Measurements from ENCODE around the gene ATXN7.

Gene ATXN7

GRCh38 chr3:63995086-63995485 lies 131.4 kb downstream of the ATXN7 start:
- H3K4me3 ChIP-seq (ENCODE audit: low read length), result no peak overlapping the region
- no peaks in the 10 kb centered on the region for H3K9me3 ChIP-seq (ENCODE audit: insufficient read depth, low read depth, low read length)
- no peak overlapping the region for H3K9ac ChIP-seq (ENCODE audit: low read depth, low read length)
- H3K27ac ChIP-seq (ENCODE audit: low read length), result no peak overlapping the region
- H3K27me3 ChIP-seq (ENCODE audit: insufficient read depth, low read length), result no peaks in the 10 kb centered on the region
- peaks cover 70% of the 10 kb centered on the region for H3K36me3 ChIP-seq (ENCODE audit: insufficient read depth, low read depth, low read length)
- H3K4me1 ChIP-seq (ENCODE audit: insufficient read depth, low read length), result peaks cover 7% of the 10 kb centered on the region; the same call in 1 of the 2 replicates

- H3K27me3 ChIP-seq (ENCODE audit: insufficient read depth, low read length), result no peaks in the 10 kb centered on the region
- peaks cover 46% of the 10 kb centered on the region for H3K36me3 ChIP-seq (ENCODE audit: insufficient read depth, low read depth, low read length)
- H3K9ac ChIP-seq (ENCODE audit: low read depth, low read length), result no peak overlapping the region
- no peaks in the 10 kb centered on the region for H3K9me3 ChIP-seq (ENCODE audit: insufficient read depth, low read depth, low read length)
- H3K4me1 ChIP-seq (ENCODE audit: insufficient read depth, low read length), result peaks cover 20% of the 10 kb centered on the region
- no peak overlapping the region for H3K27ac ChIP-seq (ENCODE audit: low read length)
- no peak overlapping the region for H3K4me3 ChIP-seq (ENCODE audit: low read length)
Observed at GRCh38 chr3:63998852-63999754, 135.4 kb downstream of the ATXN7 start.

GRCh38 chr3:64000453-64001055 lies 136.9 kb downstream of the ATXN7 start:
- Histone ChIP-seq H3K36me3 (ENCODE audit: insufficient read depth, low read depth, low read length) (peaks cover 41% of the 10 kb centered on the region), H3K9ac (ENCODE audit: low read depth, low read length) (no peak overlapping the region; the same call in 1 of the 2 replicates), H3K4me1 (ENCODE audit: insufficient read depth, low read length) (peaks cover 20% of the 10 kb centered on the region), H3K27me3 (ENCODE audit: insufficient read depth, low read length) (no peaks in the 10 kb centered on the region), H3K27ac (ENCODE audit: low read length) (no peak overlapping the region), H3K4me3 (ENCODE audit: low read length) (peak overlapping the region; percentile 4; the same call in 1 of the 2 replicates), H3K9me3 (ENCODE audit: insufficient read depth, low read depth, low read length) (no peaks in the 10 kb centered on the region)

- H3K9me3 ChIP-seq (ENCODE audit: insufficient read depth, low read depth, low read length), result no peaks in the 10 kb centered on the region
- no peak overlapping the region for H3K27ac ChIP-seq (ENCODE audit: low read length)
- no peaks in the 10 kb centered on the region for H3K27me3 ChIP-seq (ENCODE audit: insufficient read depth, low read length)
- H3K4me3 ChIP-seq (ENCODE audit: low read length), result no peak overlapping the region
- peaks cover 20% of the 10 kb centered on the region for H3K4me1 ChIP-seq (ENCODE audit: insufficient read depth, low read length)
- H3K9ac ChIP-seq (ENCODE audit: low read depth, low read length), result no peak overlapping the region
- peaks cover 38% of the 10 kb centered on the region for H3K36me3 ChIP-seq (ENCODE audit: insufficient read depth, low read depth, low read length)
Observed at GRCh38 chr3:64002233-64002632, 138.6 kb downstream of the ATXN7 start.

GRCh38 chr3:64003589-64003988 lies 139.9 kb downstream of the ATXN7 start:
- Histone ChIP-seq H3K4me1 (ENCODE audit: insufficient read depth, low read length) (peaks cover 20% of the 10 kb centered on the region), H3K27ac (ENCODE audit: low read length) (no peak overlapping the region), H3K36me3 (ENCODE audit: insufficient read depth, low read depth, low read length) (peaks cover 45% of the 10 kb centered on the region), H3K27me3 (ENCODE audit: insufficient read depth, low read length) (no peaks in the 10 kb centered on the region), H3K4me3 (ENCODE audit: low read length) (no peak overlapping the region), H3K9ac (ENCODE audit: low read depth, low read length) (no peak overlapping the region), H3K9me3 (ENCODE audit: insufficient read depth, low read depth, low read length) (no peaks in the 10 kb centered on the region)

GRCh38 chr3:64008017-64008416 lies 144.3 kb downstream of the ATXN7 start:
- no peak overlapping the region for H3K4me3 ChIP-seq (ENCODE audit: low read length)
- no peaks in the 10 kb centered on the region for H3K4me1 ChIP-seq (ENCODE audit: insufficient read depth, low read length)
- H3K36me3 ChIP-seq (ENCODE audit: insufficient read depth, low read depth, low read length), result peaks cover 83% of the 10 kb centered on the region
- no peak overlapping the region for H3K9ac ChIP-seq (ENCODE audit: low read depth, low read length)
- H3K9me3 ChIP-seq (ENCODE audit: insufficient read depth, low read depth, low read length), result no peaks in the 10 kb centered on the region
- H3K27ac ChIP-seq (ENCODE audit: low read length), result no peak overlapping the region
- no peaks in the 10 kb centered on the region for H3K27me3 ChIP-seq (ENCODE audit: insufficient read depth, low read length)

- Histone ChIP-seq H3K9ac (ENCODE audit: low read depth, low read length) (no peak overlapping the region), H3K27ac (ENCODE audit: low read length) (no peak overlapping the region), H3K9me3 (ENCODE audit: insufficient read depth, low read depth, low read length) (no peaks in the 10 kb centered on the region), H3K4me3 (ENCODE audit: low read length) (no peak overlapping the region), H3K27me3 (ENCODE audit: insufficient read depth, low read length) (no peaks in the 10 kb centered on the region), H3K4me1 (ENCODE audit: insufficient read depth, low read length) (no peaks in the 10 kb centered on the region), H3K36me3 (ENCODE audit: insufficient read depth, low read depth, low read length) (peaks cover 86% of the 10 kb centered on the region)
Observed at GRCh38 chr3:64008487-64009351, 145.1 kb downstream of the ATXN7 start.

GRCh38 chr3:64009528-64009927 lies 145.9 kb downstream of the ATXN7 start:
- H3K4me3 ChIP-seq (ENCODE audit: low read length), result no peak overlapping the region
- no peaks in the 10 kb centered on the region for H3K27me3 ChIP-seq (ENCODE audit: insufficient read depth, low read length)
- no peak overlapping the region for H3K9ac ChIP-seq (ENCODE audit: low read depth, low read length)
- H3K4me1 ChIP-seq (ENCODE audit: insufficient read depth, low read length), result no peaks in the 10 kb centered on the region
- peaks cover 86% of the 10 kb centered on the region for H3K36me3 ChIP-seq (ENCODE audit: insufficient read depth, low read depth, low read length)
- no peaks in the 10 kb centered on the region for H3K9me3 ChIP-seq (ENCODE audit: insufficient read depth, low read depth, low read length)
- H3K27ac ChIP-seq (ENCODE audit: low read length), result no peak overlapping the region

GRCh38 chr3:64010199-64010598 lies 146.5 kb downstream of the ATXN7 start:
- Histone ChIP-seq H3K36me3 (ENCODE audit: insufficient read depth, low read depth, low read length) (peaks cover 93% of the 10 kb centered on the region), H3K9me3 (ENCODE audit: insufficient read depth, low read depth, low read length) (no peaks in the 10 kb centered on the region), H3K27me3 (ENCODE audit: insufficient read depth, low read length) (no peaks in the 10 kb centered on the region), H3K9ac (ENCODE audit: low read depth, low read length) (no peak overlapping the region), H3K4me3 (ENCODE audit: low read length) (no peak overlapping the region), H3K4me1 (ENCODE audit: insufficient read depth, low read length) (no peaks in the 10 kb centered on the region), H3K27ac (ENCODE audit: low read length) (no peak overlapping the region)

- Histone ChIP-seq H3K9me3 (ENCODE audit: insufficient read depth, low read depth, low read length) (no peaks in the 10 kb centered on the region), H3K4me1 (ENCODE audit: insufficient read depth, low read length) (no peaks in the 10 kb centered on the region), H3K27ac (ENCODE audit: low read length) (no peak overlapping the region), H3K4me3 (ENCODE audit: low read length) (no peak overlapping the region), H3K27me3 (ENCODE audit: insufficient read depth, low read length) (no peaks in the 10 kb centered on the region), H3K9ac (ENCODE audit: low read depth, low read length) (no peak overlapping the region), H3K36me3 (ENCODE audit: insufficient read depth, low read depth, low read length) (peaks cover 95% of the 10 kb centered on the region)
Observed at GRCh38 chr3:64011685-64012084, 148.0 kb downstream of the ATXN7 start.

GRCh38 chr3:64016941-64017620 lies 153.4 kb downstream of the ATXN7 start:
- Histone ChIP-seq H3K27me3 (ENCODE audit: insufficient read depth, low read length) (no peaks in the 10 kb centered on the region), H3K36me3 (ENCODE audit: insufficient read depth, low read depth, low read length) (peaks cover 92% of the 10 kb centered on the region), H3K9ac (ENCODE audit: low read depth, low read length) (no peak overlapping the region), H3K9me3 (ENCODE audit: insufficient read depth, low read depth, low read length) (no peaks in the 10 kb centered on the region), H3K4me1 (ENCODE audit: insufficient read depth, low read length) (no peaks in the 10 kb centered on the region), H3K27ac (ENCODE audit: low read length) (no peak overlapping the region), H3K4me3 (ENCODE audit: low read length) (no peak overlapping the region)

Measured in iPS-20b (cell line).